Measurements from ENCODE around the gene AKAP13.
"Not testable (repeated sequence)": the region's sequence is repeated elsewhere in the genome, so short reads cannot be mapped to it uniquely, and the experiment has no call there.

AKAP13 gene

GRCh38 chr15:85504749-85505676, 124.6 kb downstream of the AKAP13 start:
- no peak for DNase-seq

- DNase-seq: no peak
Observed at GRCh38 chr15:85507114-85507513, 126.7 kb downstream of the AKAP13 start.

- DNase-seq: no peak
Observed at GRCh38 chr15:85509973-85510372, 129.6 kb downstream of the AKAP13 start.

- DNase-seq: no peak
Observed at GRCh38 chr15:85514413-85514812, 134.0 kb downstream of the AKAP13 start.

GRCh38 chr15:85515212-85515611, 134.8 kb downstream of the AKAP13 start:
- no peak for DNase-seq

GRCh38 chr15:85517086-85517485, 136.7 kb downstream of the AKAP13 start:
- no peak for DNase-seq

GRCh38 chr15:85518979-85519761, 138.8 kb downstream of the AKAP13 start:
- no peak for DNase-seq

GRCh38 chr15:85520650-85521049, 140.2 kb downstream of the AKAP13 start:
- no peak for DNase-seq

GRCh38 chr15:85523530-85523929, 143.1 kb downstream of the AKAP13 start:
- no peak for DNase-seq

- no peak for DNase-seq
Observed at GRCh38 chr15:85525755-85526154, 145.4 kb downstream of the AKAP13 start.

- no peak for DNase-seq
Observed at GRCh38 chr15:85527895-85528294, 147.5 kb downstream of the AKAP13 start.

- DNase-seq: no peak
Observed at GRCh38 chr15:85530079-85530478, 149.7 kb downstream of the AKAP13 start.

GRCh38 chr15:85531083-85531482, 150.7 kb downstream of the AKAP13 start:
- no peak for DNase-seq

GRCh38 chr15:85532689-85533088, 152.3 kb downstream of the AKAP13 start:
- DNase-seq: no peak

- DNase-seq: no peak
Observed at GRCh38 chr15:85534031-85534430, 153.6 kb downstream of the AKAP13 start.

GRCh38 chr15:85535533-85536330, 155.3 kb downstream of the AKAP13 start:
- not testable (repeated sequence) for DNase-seq

GRCh38 chr15:85536341-85536740, 155.9 kb downstream of the AKAP13 start:
- DNase-seq: no peak

- DNase-seq: no peak
Observed at GRCh38 chr15:85539491-85539890, 159.1 kb downstream of the AKAP13 start.

GRCh38 chr15:85540085-85540797, 159.8 kb downstream of the AKAP13 start:
- DNase-seq: no peak

- no peak for DNase-seq
Observed at GRCh38 chr15:85541744-85542143, 161.3 kb downstream of the AKAP13 start.

GRCh38 chr15:85542488-85542887, 162.1 kb downstream of the AKAP13 start:
- DNase-seq: no peak

GRCh38 chr15:85542895-85543331, 162.5 kb downstream of the AKAP13 start:
- DNase-seq: no peak

All from NCI-H187 (cell line).